Esophagus muscularis mucosa (tissue), 3 donors: Measurements from ENCODE around the gene MEGF6.

ENCODE experiments used
- CTCF ChIP-seq, 3 experiments: fragments of 200-600 bp in 2 of 3; fragments of 450-650 bp in 1 of 3; sonication (generic) in 2 of 3; IDR thresholded peaks; one replicate each; pipeline ENCODE4 v1.5.1; 2017 to 2019; ENCODE audit warnings: antibody characterized with exemption in 3 of 3, mild to moderate bottlenecking in 2 of 3, moderate library complexity in 1 of 3
- POLR2A ChIP-seq: fragments of 450-650 bp; IDR thresholded peaks from one replicate; pipeline ENCODE4 v1.6.1; 2017; ENCODE audit warnings: antibody characterized with exemption, moderate library complexity, mild to moderate bottlenecking, low read depth
- POLR2AphosphoS5 ChIP-seq, 2 donors: sonication (generic); formaldehyde crosslinking; IDR thresholded peaks; one replicate each; pipeline ENCODE4 v1.6.1; 2017; ENCODE audit warnings: antibody characterized with exemption in 2 of 2

- no peak for TF ChIP-seq CTCF (IDR thresholded peaks at IDR 0.05)
- no peak for TF ChIP-seq POLR2A
- TF ChIP-seq POLR2AphosphoS5 (IDR thresholded peaks at IDR 0.05), result no peak
Measured at GRCh38 chr1:3569436-3569835, 41.9 kb downstream of the MEGF6 start.
